Measurements from ENCODE around the gene BCL2. TPM values are rescaled to one million over a fixed set of nuclear protein-coding genes. Genes with fewer than 3 reads are reported as not detected.

Gene BCL2
- total RNA-seq, 1 experiment from 2014 or later, result 2.6 TPM

DNA sequence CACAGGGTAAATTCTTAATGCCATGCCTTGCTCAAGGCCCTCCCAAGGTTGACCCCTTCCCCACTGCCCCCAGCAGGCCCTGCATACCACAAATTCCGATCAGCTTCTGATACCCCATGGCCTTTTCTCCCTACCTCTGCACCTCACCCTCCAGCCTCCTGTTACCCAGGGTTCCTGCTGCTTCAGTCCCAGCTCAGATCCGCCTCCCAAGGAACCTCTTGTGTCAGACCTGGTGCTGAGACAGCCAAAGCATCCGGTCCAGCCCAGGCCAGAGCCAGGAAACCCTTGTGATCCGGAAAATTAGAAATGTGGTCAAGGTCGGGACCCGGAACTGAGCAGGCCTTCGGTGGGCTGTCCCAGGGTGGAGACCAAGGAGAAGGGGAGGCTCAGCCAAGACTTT lies 231.3 kb downstream of the BCL2 start (continued):
- TF ChIP-seq, protein P1, sequence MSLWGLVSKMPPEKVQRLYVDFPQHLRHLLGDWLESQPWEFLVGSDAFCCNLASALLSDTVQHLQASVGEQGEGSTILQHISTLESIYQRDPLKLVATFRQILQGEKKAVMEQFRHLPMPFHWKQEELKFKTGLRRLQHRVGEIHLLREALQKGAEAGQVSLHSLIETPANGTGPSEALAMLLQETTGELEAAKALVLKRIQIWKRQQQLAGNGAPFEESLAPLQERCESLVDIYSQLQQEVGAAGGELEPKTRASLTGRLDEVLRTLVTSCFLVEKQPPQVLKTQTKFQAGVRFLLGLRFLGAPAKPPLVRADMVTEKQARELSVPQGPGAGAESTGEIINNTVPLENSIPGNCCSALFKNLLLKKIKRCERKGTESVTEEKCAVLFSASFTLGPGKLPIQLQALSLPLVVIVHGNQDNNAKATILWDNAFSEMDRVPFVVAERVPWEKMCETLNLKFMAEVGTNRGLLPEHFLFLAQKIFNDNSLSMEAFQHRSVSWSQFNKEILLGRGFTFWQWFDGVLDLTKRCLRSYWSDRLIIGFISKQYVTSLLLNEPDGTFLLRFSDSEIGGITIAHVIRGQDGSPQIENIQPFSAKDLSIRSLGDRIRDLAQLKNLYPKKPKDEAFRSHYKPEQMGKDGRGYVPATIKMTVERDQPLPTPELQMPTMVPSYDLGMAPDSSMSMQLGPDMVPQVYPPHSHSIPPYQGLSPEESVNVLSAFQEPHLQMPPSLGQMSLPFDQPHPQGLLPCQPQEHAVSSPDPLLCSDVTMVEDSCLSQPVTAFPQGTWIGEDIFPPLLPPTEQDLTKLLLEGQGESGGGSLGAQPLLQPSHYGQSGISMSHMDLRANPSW (CRISPR knock-in tag; conservative IDR thresholded peaks at IDR 0.05; ENCODE audit: low read depth), result no peak
- TF ChIP-seq IRF2 (CRISPR knock-in tag; IDR thresholded peaks at IDR 0.05; ENCODE audit: borderline replicate concordance, low read depth) (no peak), ZNF416 (CRISPR knock-in tag; IDR thresholded peaks at IDR 0.05) (no peak)
- TF ChIP-seq, protein P2, sequence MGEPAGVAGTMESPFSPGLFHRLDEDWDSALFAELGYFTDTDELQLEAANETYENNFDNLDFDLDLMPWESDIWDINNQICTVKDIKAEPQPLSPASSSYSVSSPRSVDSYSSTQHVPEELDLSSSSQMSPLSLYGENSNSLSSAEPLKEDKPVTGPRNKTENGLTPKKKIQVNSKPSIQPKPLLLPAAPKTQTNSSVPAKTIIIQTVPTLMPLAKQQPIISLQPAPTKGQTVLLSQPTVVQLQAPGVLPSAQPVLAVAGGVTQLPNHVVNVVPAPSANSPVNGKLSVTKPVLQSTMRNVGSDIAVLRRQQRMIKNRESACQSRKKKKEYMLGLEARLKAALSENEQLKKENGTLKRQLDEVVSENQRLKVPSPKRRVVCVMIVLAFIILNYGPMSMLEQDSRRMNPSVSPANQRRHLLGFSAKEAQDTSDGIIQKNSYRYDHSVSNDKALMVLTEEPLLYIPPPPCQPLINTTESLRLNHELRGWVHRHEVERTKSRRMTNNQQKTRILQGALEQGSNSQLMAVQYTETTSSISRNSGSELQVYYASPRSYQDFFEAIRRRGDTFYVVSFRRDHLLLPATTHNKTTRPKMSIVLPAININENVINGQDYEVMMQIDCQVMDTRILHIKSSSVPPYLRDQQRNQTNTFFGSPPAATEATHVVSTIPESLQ (CRISPR knock-in tag; IDR thresholded peaks at IDR 0.05), result no peak
- TF ChIP-seq, protein P3, sequence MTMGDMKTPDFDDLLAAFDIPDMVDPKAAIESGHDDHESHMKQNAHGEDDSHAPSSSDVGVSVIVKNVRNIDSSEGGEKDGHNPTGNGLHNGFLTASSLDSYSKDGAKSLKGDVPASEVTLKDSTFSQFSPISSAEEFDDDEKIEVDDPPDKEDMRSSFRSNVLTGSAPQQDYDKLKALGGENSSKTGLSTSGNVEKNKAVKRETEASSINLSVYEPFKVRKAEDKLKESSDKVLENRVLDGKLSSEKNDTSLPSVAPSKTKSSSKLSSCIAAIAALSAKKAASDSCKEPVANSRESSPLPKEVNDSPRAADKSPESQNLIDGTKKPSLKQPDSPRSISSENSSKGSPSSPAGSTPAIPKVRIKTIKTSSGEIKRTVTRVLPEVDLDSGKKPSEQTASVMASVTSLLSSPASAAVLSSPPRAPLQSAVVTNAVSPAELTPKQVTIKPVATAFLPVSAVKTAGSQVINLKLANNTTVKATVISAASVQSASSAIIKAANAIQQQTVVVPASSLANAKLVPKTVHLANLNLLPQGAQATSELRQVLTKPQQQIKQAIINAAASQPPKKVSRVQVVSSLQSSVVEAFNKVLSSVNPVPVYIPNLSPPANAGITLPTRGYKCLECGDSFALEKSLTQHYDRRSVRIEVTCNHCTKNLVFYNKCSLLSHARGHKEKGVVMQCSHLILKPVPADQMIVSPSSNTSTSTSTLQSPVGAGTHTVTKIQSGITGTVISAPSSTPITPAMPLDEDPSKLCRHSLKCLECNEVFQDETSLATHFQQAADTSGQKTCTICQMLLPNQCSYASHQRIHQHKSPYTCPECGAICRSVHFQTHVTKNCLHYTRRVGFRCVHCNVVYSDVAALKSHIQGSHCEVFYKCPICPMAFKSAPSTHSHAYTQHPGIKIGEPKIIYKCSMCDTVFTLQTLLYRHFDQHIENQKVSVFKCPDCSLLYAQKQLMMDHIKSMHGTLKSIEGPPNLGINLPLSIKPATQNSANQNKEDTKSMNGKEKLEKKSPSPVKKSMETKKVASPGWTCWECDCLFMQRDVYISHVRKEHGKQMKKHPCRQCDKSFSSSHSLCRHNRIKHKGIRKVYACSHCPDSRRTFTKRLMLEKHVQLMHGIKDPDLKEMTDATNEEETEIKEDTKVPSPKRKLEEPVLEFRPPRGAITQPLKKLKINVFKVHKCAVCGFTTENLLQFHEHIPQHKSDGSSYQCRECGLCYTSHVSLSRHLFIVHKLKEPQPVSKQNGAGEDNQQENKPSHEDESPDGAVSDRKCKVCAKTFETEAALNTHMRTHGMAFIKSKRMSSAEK (CRISPR knock-in tag; IDR thresholded peaks at IDR 0.05; ENCODE audit: borderline replicate concordance), result no peak

DNA sequence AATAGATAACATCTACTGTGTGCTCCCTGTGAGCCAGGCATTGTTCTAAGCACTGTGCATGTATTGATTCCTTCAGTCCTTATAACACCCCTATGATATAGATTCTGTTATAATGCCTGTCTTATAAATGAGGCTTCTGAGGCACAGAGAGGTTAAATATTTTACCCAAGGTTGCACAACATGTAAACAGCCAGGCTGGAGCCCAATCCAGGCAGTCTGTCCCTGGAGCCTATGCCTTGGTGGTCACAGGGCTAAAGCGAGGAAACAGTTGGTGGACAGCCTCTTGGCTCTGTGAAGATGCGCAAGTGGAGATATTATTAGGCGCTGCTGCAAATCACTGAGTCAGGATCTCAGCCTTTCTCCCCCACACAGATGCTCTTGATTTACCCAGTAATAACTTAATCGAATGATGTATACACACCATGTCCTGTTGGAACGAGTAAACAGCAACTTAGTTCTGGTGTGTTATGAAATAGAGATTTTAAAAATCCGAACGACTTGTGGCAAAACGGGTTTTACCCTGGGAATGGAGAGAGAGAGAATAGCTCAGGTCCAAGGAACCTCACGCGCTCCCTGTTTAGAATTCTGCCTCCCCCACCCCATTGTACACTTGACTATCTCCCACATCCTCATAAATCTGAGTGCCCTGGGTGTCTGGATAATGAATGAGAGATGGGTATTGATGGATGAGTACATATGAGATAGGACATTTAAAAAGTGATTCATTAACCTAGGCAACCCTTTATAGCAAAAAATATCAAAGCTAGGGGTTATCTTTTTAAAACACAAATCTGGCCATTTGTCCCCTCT lies 231.9 kb downstream of the BCL2 start:
- ATAC-seq (no peak), DNase-seq (ENCODE audit: low spot score) (no peak)
- Mint-ChIP-seq H3K4me1 (peaks cover 12% of the 10 kb centered on the region), H3K36me3 (no peaks in the 10 kb centered on the region), H3K27ac (no peak overlapping the region), H3K27me3 (ENCODE audit: low read depth) (no peaks in the 10 kb centered on the region), H3K4me3 (no peak overlapping the region), H3K9me3 (no peaks in the 10 kb centered on the region)
- CTCF ChIA-PET, result interaction anchor here (1.3 kb wide), 2 partner anchors 65 to 502 kb away, joined by 4 to 5 read pairs; no protein-coding TSS in a partner anchor
- POLR2A ChIA-PET, result interaction anchor here (0.7 to 1.1 kb wide), 2 partner anchors 15 to 40 kb away, joined by 3 read pairs; no protein-coding TSS in a partner anchor
- TF ChIP-seq JAZF1 (CRISPR knock-in tag; IDR thresholded peaks at IDR 0.05), result no peak
- TF ChIP-seq, protein P4, sequence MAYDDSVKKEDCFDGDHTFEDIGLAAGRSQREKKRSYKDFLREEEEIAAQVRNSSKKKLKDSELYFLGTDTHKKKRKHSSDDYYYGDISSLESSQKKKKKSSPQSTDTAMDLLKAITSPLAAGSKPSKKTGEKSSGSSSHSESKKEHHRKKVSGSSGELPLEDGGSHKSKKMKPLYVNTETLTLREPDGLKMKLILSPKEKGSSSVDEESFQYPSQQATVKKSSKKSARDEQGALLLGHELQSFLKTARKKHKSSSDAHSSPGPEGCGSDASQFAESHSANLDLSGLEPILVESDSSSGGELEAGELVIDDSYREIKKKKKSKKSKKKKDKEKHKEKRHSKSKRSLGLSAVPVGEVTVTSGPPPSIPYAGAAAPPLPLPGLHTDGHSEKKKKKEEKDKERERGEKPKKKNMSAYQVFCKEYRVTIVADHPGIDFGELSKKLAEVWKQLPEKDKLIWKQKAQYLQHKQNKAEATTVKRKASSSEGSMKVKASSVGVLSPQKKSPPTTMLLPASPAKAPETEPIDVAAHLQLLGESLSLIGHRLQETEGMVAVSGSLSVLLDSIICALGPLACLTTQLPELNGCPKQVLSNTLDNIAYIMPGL (CRISPR knock-in tag; IDR thresholded peaks at IDR 0.05), result no peak
- TF ChIP-seq, protein P5, sequence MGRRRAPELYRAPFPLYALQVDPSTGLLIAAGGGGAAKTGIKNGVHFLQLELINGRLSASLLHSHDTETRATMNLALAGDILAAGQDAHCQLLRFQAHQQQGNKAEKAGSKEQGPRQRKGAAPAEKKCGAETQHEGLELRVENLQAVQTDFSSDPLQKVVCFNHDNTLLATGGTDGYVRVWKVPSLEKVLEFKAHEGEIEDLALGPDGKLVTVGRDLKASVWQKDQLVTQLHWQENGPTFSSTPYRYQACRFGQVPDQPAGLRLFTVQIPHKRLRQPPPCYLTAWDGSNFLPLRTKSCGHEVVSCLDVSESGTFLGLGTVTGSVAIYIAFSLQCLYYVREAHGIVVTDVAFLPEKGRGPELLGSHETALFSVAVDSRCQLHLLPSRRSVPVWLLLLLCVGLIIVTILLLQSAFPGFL (CRISPR knock-in tag; IDR thresholded peaks at IDR 0.05; ENCODE audit: borderline replicate concordance), result no peak
- TF ChIP-seq, protein P3 (CRISPR knock-in tag; IDR thresholded peaks at IDR 0.05; ENCODE audit: borderline replicate concordance), result no peak
- TF ChIP-seq, protein P6, sequence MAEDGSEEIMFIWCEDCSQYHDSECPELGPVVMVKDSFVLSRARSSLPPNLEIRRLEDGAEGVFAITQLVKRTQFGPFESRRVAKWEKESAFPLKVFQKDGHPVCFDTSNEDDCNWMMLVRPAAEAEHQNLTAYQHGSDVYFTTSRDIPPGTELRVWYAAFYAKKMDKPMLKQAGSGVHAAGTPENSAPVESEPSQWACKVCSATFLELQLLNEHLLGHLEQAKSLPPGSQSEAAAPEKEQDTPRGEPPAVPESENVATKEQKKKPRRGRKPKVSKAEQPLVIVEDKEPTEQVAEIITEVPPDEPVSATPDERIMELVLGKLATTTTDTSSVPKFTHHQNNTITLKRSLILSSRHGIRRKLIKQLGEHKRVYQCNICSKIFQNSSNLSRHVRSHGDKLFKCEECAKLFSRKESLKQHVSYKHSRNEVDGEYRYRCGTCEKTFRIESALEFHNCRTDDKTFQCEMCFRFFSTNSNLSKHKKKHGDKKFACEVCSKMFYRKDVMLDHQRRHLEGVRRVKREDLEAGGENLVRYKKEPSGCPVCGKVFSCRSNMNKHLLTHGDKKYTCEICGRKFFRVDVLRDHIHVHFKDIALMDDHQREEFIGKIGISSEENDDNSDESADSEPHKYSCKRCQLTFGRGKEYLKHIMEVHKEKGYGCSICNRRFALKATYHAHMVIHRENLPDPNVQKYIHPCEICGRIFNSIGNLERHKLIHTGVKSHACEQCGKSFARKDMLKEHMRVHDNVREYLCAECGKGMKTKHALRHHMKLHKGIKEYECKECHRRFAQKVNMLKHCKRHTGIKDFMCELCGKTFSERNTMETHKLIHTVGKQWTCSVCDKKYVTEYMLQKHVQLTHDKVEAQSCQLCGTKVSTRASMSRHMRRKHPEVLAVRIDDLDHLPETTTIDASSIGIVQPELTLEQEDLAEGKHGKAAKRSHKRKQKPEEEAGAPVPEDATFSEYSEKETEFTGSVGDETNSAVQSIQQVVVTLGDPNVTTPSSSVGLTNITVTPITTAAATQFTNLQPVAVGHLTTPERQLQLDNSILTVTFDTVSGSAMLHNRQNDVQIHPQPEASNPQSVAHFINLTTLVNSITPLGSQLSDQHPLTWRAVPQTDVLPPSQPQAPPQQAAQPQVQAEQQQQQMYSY (CRISPR knock-in tag; IDR thresholded peaks at IDR 0.05), result no peak
- TF ChIP-seq, protein P7, sequence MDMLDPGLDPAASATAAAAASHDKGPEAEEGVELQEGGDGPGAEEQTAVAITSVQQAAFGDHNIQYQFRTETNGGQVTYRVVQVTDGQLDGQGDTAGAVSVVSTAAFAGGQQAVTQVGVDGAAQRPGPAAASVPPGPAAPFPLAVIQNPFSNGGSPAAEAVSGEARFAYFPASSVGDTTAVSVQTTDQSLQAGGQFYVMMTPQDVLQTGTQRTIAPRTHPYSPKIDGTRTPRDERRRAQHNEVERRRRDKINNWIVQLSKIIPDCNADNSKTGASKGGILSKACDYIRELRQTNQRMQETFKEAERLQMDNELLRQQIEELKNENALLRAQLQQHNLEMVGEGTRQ (CRISPR knock-in tag; IDR thresholded peaks at IDR 0.05), result no peak
